GM23248 (cell line): ENCODE measurements around the gene SHANK2. TPM values are rescaled to one million over a fixed set of nuclear protein-coding genes. Genes with fewer than 3 reads are reported as not detected.

Experiments
- DNase-seq: peaks from one replicate; pipeline ENCODE4 v3.0.0-alpha.2; 2015
- H2AFZ ChIP-seq: fragments of 200-600 bp; sonication (generic); 2 replicates; pipeline ENCODE4 v1.6.1; 2016; ENCODE audit warnings: antibody characterized with exemption
- H3F3A ChIP-seq: fragments of 200-600 bp; sonication (generic); 2 replicates; pipeline ENCODE4 v1.6.1; 2016; ENCODE audit warnings: mild to moderate bottlenecking, antibody characterized with exemption, mixed run types; ENCODE audit not compliant: insufficient read depth
- H3K27ac ChIP-seq: fragments of 200-600 bp; sonication (generic); 2 replicates; pipeline ENCODE4 v1.5.1; 2016; ENCODE audit warnings: mild to moderate bottlenecking
- H3K27me3 ChIP-seq: fragments of 200-600 bp; sonication (generic); replicated peaks from 2 replicates; pipeline ENCODE4 v1.6.1; 2016; ENCODE audit warnings: mild to moderate bottlenecking; ENCODE audit not compliant: insufficient read depth
- H3K36me3 ChIP-seq: fragments of 200-600 bp; sonication (generic); 2 replicates; pipeline ENCODE4 v1.6.1; 2016; ENCODE audit warnings: low read depth, mild to moderate bottlenecking
- H3K4me1 ChIP-seq: fragments of 200-600 bp; sonication (generic); 2 replicates; pipeline ENCODE4 v1.6.1; 2016; ENCODE audit warnings: mild to moderate bottlenecking; ENCODE audit not compliant: insufficient read depth
- H3K4me2 ChIP-seq: fragments of 200-600 bp; sonication (generic); one replicate; pipeline ENCODE4 v1.6.1; 2016; ENCODE audit warnings: mild to moderate bottlenecking; ENCODE audit not compliant: unreplicated experiment
- H3K4me3 ChIP-seq: fragments of 200-600 bp; sonication (generic); 2 replicates; pipeline ENCODE4 v1.5.1; 2016; ENCODE audit warnings: mild to moderate bottlenecking
- H3K79me2 ChIP-seq: fragments of 200-600 bp; sonication (generic); 2 replicates; pipeline ENCODE4 v1.6.1; 2016; ENCODE audit warnings: mild to moderate bottlenecking; ENCODE audit not compliant: insufficient read depth
- H3K9ac ChIP-seq: fragments of 200-600 bp; sonication (generic); 2 replicates; pipeline ENCODE4 v1.6.1; 2016; ENCODE audit warnings: mild to moderate bottlenecking
- H3K9me2 ChIP-seq: fragments of 200-600 bp; sonication (generic); 2 replicates; pipeline ENCODE4 v1.6.1; 2016; ENCODE audit warnings: mixed run types, mild to moderate bottlenecking, moderate library complexity; ENCODE audit not compliant: insufficient read depth
- H3K9me3 ChIP-seq: fragments of 200-600 bp; sonication (generic); one replicate; pipeline ENCODE4 v1.6.1; 2017; ENCODE audit warnings: low read depth
- H4K20me1 ChIP-seq: fragments of 200-600 bp; sonication (generic); 2 replicates; pipeline ENCODE4 v1.6.0; 2016; ENCODE audit not compliant: insufficient read depth
- EZH2 ChIP-seq: fragments of 200-600 bp; sonication (generic); IDR thresholded peaks from 2 replicates; pipeline ENCODE4 v1.6.1; 2018; ENCODE audit warnings: antibody characterized with exemption, mild to moderate bottlenecking; ENCODE audit not compliant: insufficient read depth, poor library complexity, severe bottlenecking
- EZH2phosphoT487 ChIP-seq: fragments of 200-600 bp; sonication (generic); IDR thresholded peaks from 2 replicates; pipeline ENCODE4 v1.6.1; 2018; ENCODE audit warnings: antibody characterized with exemption, moderate library complexity, mild to moderate bottlenecking, low read depth; ENCODE audit not compliant: insufficient read depth
- WGBS, 2 experiments: methylation state at CpG; one replicate each; pipeline ENCODE4 v1.1.6; 2015 to 2017; ENCODE audit warnings: low lambda C conversion rate in 2 of 2, low coverage in 1 of 2; ENCODE audit errors: missing lambda C conversion rate in 2 of 2; 5-methylcytosine and 5-hydroxymethylcytosine counted together
- in situ Hi-C: fragments of 300-500 bp; cut with MboI; formaldehyde crosslinking; loops from 2 replicates; pipeline ENCODE4 v1.15.0; 2020
- polyA plus RNA-seq: library from polyadenylated mRNA; unstranded; fragments of >200 nt; fragmentation: Nextera tagmentation; extraction: Ambion mirVana; gene quantifications from 2 replicates; pipeline ENCODE4 v1.2.1, GENCODE V29; 2016
- total RNA-seq: library from RNA; depleted of rRNA; stranded (reverse); fragments of >200 nt; shearing (Covaris generic); gene quantifications from 2 replicates; pipeline ENCODE4 v1.2.3, GENCODE V29; 2014

The SHANK2 gene
- total and polyA plus RNA-seq, 2 experiments from 2014 or later, result 0.22 to 0.30 TPM

- no peaks in the 10 kb centered on the region for H3K4me1 ChIP-seq
- peaks cover 6% of the 10 kb centered on the region; the same call in 1 of the 2 replicates for H3K27me3 ChIP-seq
- H3K27ac ChIP-seq, result no peak overlapping the region
- no peaks in the 10 kb centered on the region for H4K20me1 ChIP-seq
- H3K9me2 ChIP-seq, result no peaks in the 10 kb centered on the region
- no peak overlapping the region for H3K4me2 ChIP-seq
- no peak overlapping the region for H2AFZ ChIP-seq
- in situ Hi-C loops, result no loop called here
- no peaks in the 10 kb centered on the region for H3K79me2 ChIP-seq
- TF ChIP-seq EZH2phosphoT487, result no peak
- TF ChIP-seq EZH2, result no peak
- no peak overlapping the region for H3K9ac ChIP-seq
- H3K36me3 ChIP-seq, result no peaks in the 10 kb centered on the region
- H3K4me3 ChIP-seq, result no peak overlapping the region
- no peaks in the 10 kb centered on the region for H3F3A ChIP-seq
- peak; percentile 33 for DNase-seq
- no peaks in the 10 kb centered on the region for H3K9me3 ChIP-seq
- WGBS, 2 experiments, result 16 to 21% methylated on average over 8 to 10 of the region's 10 CpGs
These were observed 39.4 kb downstream of the SHANK2 start for GRCh38 chr11:71212871-71213559.

GRCh38 chr11:71211631-71212030 lies 40.7 kb downstream of the SHANK2 start:
- H3K4me2 ChIP-seq, result no peak overlapping the region
- WGBS, 2 experiments, result 33 to 38% methylated on average over 2 of the region's 2 CpGs
- no peak overlapping the region for H3K4me3 ChIP-seq
- no peak overlapping the region for H3K9ac ChIP-seq
- H3K9me3 ChIP-seq, result no peaks in the 10 kb centered on the region
- no peak overlapping the region for H2AFZ ChIP-seq
- TF ChIP-seq EZH2phosphoT487 (no peak), EZH2 (no peak)
- H3K79me2 ChIP-seq, result no peaks in the 10 kb centered on the region
- no peaks in the 10 kb centered on the region for H3K9me2 ChIP-seq
- no peaks in the 10 kb centered on the region for H3K4me1 ChIP-seq
- in situ Hi-C loops, result no loop called here
- H4K20me1 ChIP-seq, result no peaks in the 10 kb centered on the region
- DNase-seq, result no peak
- no peaks in the 10 kb centered on the region for H3K36me3 ChIP-seq
- H3K27me3 ChIP-seq, result peaks cover 6% of the 10 kb centered on the region; the same call in 1 of the 2 replicates
- no peaks in the 10 kb centered on the region for H3F3A ChIP-seq
- no peak overlapping the region for H3K27ac ChIP-seq

GRCh38 chr11:71210861-71211260 lies 41.5 kb downstream of the SHANK2 start:
- H3K4me3 ChIP-seq, result no peak overlapping the region
- H3K9ac ChIP-seq, result no peak overlapping the region
- TF ChIP-seq EZH2phosphoT487 (no peak), EZH2 (no peak)
- no peaks in the 10 kb centered on the region for H3K4me1 ChIP-seq
- H3K27me3 ChIP-seq, result peaks cover 13% of the 10 kb centered on the region
- in situ Hi-C loops, result no loop called here
- no peaks in the 10 kb centered on the region for H4K20me1 ChIP-seq
- no peak for DNase-seq
- no peak overlapping the region for H3K27ac ChIP-seq
- no peaks in the 10 kb centered on the region for H3F3A ChIP-seq
- no peaks in the 10 kb centered on the region for H3K79me2 ChIP-seq
- no peaks in the 10 kb centered on the region for H3K36me3 ChIP-seq
- no peak overlapping the region for H3K4me2 ChIP-seq
- no peaks in the 10 kb centered on the region for H3K9me2 ChIP-seq
- H3K9me3 ChIP-seq, result no peaks in the 10 kb centered on the region
- no peak overlapping the region for H2AFZ ChIP-seq
- WGBS, 2 experiments, result 28 to 29% methylated on average over 7 to 8 of the region's 8 CpGs

- no peak overlapping the region for H3K9ac ChIP-seq
- no peaks in the 10 kb centered on the region for H3K36me3 ChIP-seq
- H3K27me3 ChIP-seq, result peaks cover 13% of the 10 kb centered on the region
- no peaks in the 10 kb centered on the region for H3F3A ChIP-seq
- no peak for DNase-seq
- H3K4me2 ChIP-seq, result no peak overlapping the region
- no peaks in the 10 kb centered on the region for H3K9me2 ChIP-seq
- H4K20me1 ChIP-seq, result no peaks in the 10 kb centered on the region
- H3K9me3 ChIP-seq, result no peaks in the 10 kb centered on the region
- in situ Hi-C loops, result no loop called here
- no peak overlapping the region for H3K4me3 ChIP-seq
- no peaks in the 10 kb centered on the region for H3K79me2 ChIP-seq
- no peaks in the 10 kb centered on the region for H3K4me1 ChIP-seq
- no peak overlapping the region for H3K27ac ChIP-seq
- H2AFZ ChIP-seq, result no peak overlapping the region
- WGBS, 2 experiments, result 39 to 46% methylated on average over 10 of the region's 10 CpGs
- TF ChIP-seq EZH2phosphoT487 (no peak), EZH2 (no peak)
These were observed 42.7 kb downstream of the SHANK2 start for GRCh38 chr11:71209656-71210055.
